HepG2 (cell line): ENCODE data around the gene MED4. TPM values are rescaled to one million over a fixed set of nuclear protein-coding genes. Genes with fewer than 3 reads are reported as not detected.

Experiments used
- BRF2 ChIP-seq: sonication (generic); formaldehyde crosslinking; IDR thresholded peaks from 2 replicates; pipeline ENCODE4 v1.8.1; 2022; ENCODE audit warnings: mild to moderate bottlenecking, missing genetic modification reagents
- ESRRA ChIP-seq: sonication (generic); formaldehyde crosslinking; IDR thresholded peaks from 2 replicates; pipeline ENCODE4 v1.5.1; 2020; ENCODE audit warnings: mild to moderate bottlenecking, low read depth, missing genetic modification reagents
- GTF2F1 ChIP-seq: fragments of 150-350 bp; IDR thresholded peaks from 2 replicates; pipeline ENCODE4 v1.6.1; 2014; ENCODE audit warnings: low read length
- HDAC1 ChIP-seq: sonication (generic); formaldehyde crosslinking; IDR thresholded peaks from 2 replicates; pipeline ENCODE4 v1.5.1; 2020; ENCODE audit warnings: mild to moderate bottlenecking, missing genetic modification reagents
- HDAC2 ChIP-seq: sonication (generic); formaldehyde crosslinking; IDR thresholded peaks from 2 replicates; pipeline ENCODE4 v1.4.0; 2020; ENCODE audit warnings: missing genetic modification reagents
- ISL2 ChIP-seq: sonication (generic); formaldehyde crosslinking; IDR thresholded peaks from 2 replicates; pipeline ENCODE4 v1.5.0; 2020; ENCODE audit warnings: missing genetic modification reagents
- KLF6 ChIP-seq: IDR thresholded peaks from 2 replicates; pipeline ENCODE4 v1.8.0; 2016; ENCODE audit warnings: missing biosample characterization, missing genetic modification reagents
- MIXL1 ChIP-seq: IDR thresholded peaks from 2 replicates; pipeline ENCODE4 v1.6.1; 2016
- NBN ChIP-seq: fragments of 450-650 bp; conservative IDR thresholded peaks from 2 replicates; pipeline ENCODE4 v1.6.1; 2017
- NR2F1 ChIP-seq, 2 experiments: fragments of 450-650 bp in 1 of 2; formaldehyde crosslinking in 1 of 2; IDR thresholded peaks; 2 replicates each; pipeline versions ENCODE4 v1.5.0 to v1.6.1; 2016 to 2020; ENCODE audit warnings: mild to moderate bottlenecking in 1 of 2, missing compliant biosample characterization in 1 of 2, missing genetic modification reagents in 1 of 2, moderate library complexity in 1 of 2
- PHF8 ChIP-seq: sonication (generic); formaldehyde crosslinking; IDR thresholded peaks from 2 replicates; pipeline ENCODE4 v1.5.0; 2020; ENCODE audit warnings: missing genetic modification reagents
- PITX1 ChIP-seq: sonication (generic); formaldehyde crosslinking; IDR thresholded peaks from 2 replicates; pipeline ENCODE4 v1.5.1; 2020; ENCODE audit warnings: mild to moderate bottlenecking, missing genetic modification reagents
- POLR2A ChIP-seq, 2 experiments: IDR thresholded peaks; 2 replicates each; pipeline ENCODE4 v1.6.1; 2011; ENCODE audit warnings: low read depth in 2 of 2, low read length in 2 of 2, mild to moderate bottlenecking in 1 of 2, moderate library complexity in 1 of 2; ENCODE audit not compliant: insufficient read depth in 1 of 2
- RXRB ChIP-seq: IDR thresholded peaks from 2 replicates; pipeline ENCODE4 v1.6.1; 2016; ENCODE audit warnings: borderline replicate concordance, missing genetic modification reagents, missing compliant biosample characterization
- SAP130 ChIP-seq: IDR thresholded peaks from 2 replicates; pipeline ENCODE4 v1.6.1; 2016; ENCODE audit warnings: low read depth
- SMC3 ChIP-seq: IDR thresholded peaks from 2 replicates; pipeline ENCODE4 v1.6.1; 2011; ENCODE audit warnings: low read length, improper control_type of control experiment
- SOX6 ChIP-seq, 2 experiments: fragments of 450-650 bp in 1 of 2; sonication (generic) in 1 of 2; formaldehyde crosslinking in 1 of 2; IDR thresholded peaks; 2 replicates each; pipeline versions ENCODE4 v1.4.0 to v1.6.1; 2017 to 2020; ENCODE audit warnings: antibody characterized with exemption in 1 of 2, mild to moderate bottlenecking in 1 of 2, missing genetic modification reagents in 1 of 2
- TCF12 ChIP-seq, 2 experiments: fragments of 450-650 bp in 1 of 2; sonication (generic) in 1 of 2; formaldehyde crosslinking in 1 of 2; IDR thresholded peaks; 2 replicates each; pipeline versions ENCODE4 v1.6.1 to v1.8.0; 2017 to 2022; ENCODE audit warnings: antibody characterized with exemption in 1 of 2, mild to moderate bottlenecking in 1 of 2, missing genetic modification reagents in 1 of 2, moderate library complexity in 1 of 2
- TRAFD1 ChIP-seq: sonication (generic); formaldehyde crosslinking; IDR thresholded peaks from 2 replicates; pipeline ENCODE4 v1.5.1; 2020; ENCODE audit warnings: missing genetic modification reagents, mild to moderate bottlenecking, borderline replicate concordance
- ZBTB10 ChIP-seq: sonication (generic); formaldehyde crosslinking; IDR thresholded peaks from 2 replicates; pipeline ENCODE4 v1.4.0; 2020; ENCODE audit warnings: missing genetic modification reagents, borderline replicate concordance
- ZEB1 ChIP-seq: IDR thresholded peaks from 2 replicates; pipeline ENCODE4 v1.6.1; 2012; ENCODE audit warnings: mild to moderate bottlenecking, low read depth, inconsistent platforms; ENCODE audit not compliant: insufficient replicate concordance
- ZNF224 ChIP-seq: sonication (generic); formaldehyde crosslinking; IDR thresholded peaks from 2 replicates; pipeline ENCODE4 v1.5.0; 2020; ENCODE audit warnings: mild to moderate bottlenecking, missing genetic modification reagents
- ZNF788 ChIP-seq: sonication (generic); formaldehyde crosslinking; IDR thresholded peaks from 2 replicates; pipeline ENCODE4 v1.5.0; 2020; ENCODE audit warnings: mild to moderate bottlenecking, missing genetic modification reagents, borderline replicate concordance
- ZNF790 ChIP-seq: sonication (generic); formaldehyde crosslinking; IDR thresholded peaks from 2 replicates; pipeline ENCODE4 v1.8.0; 2022; ENCODE audit warnings: missing genetic modification reagents, mild to moderate bottlenecking, borderline replicate concordance
- polyA plus RNA-seq, 8 experiments: library from polyadenylated mRNA; depleted of rRNA in 3 of 8; stranded (reverse) in 7 of 8; unstranded in 1 of 8; fragments of >200 nt; fragmentation: Illumina TruSeq in 4 of 8; extraction: Trizol in 4 of 8; gene quantifications; 2 replicates each; pipeline versions ENCODE4 v1.2.1 to v1.2.3, GENCODE V29; 2011 to 2016; ENCODE audit warnings: low read depth in 4 of 8, missing spikeins in 1 of 8, mixed read lengths in 1 of 8; ENCODE audit not compliant: insufficient read depth in 1 of 8
- total RNA-seq, 5 experiments: library from RNA; depleted of rRNA; stranded (reverse); fragments of >200 nt; fragmentation: Illumina TruSeq; extraction: Trizol; gene quantifications; 2 replicates each; pipeline ENCODE4 v1.2.3, GENCODE V29; 2016; ENCODE audit warnings: low read depth in 1 of 5
- TF ChIP-seq, protein P1 (sequence below), 2 experiments: fragments of 450-650 bp in 1 of 2; sonication (generic) in 1 of 2; formaldehyde crosslinking; IDR thresholded peaks; 2 replicates each; pipeline versions ENCODE4 v1.5.0 to v1.8.0; 2020 to 2022; ENCODE audit warnings: mild to moderate bottlenecking in 1 of 2, missing genetic modification reagents in 1 of 2
- TF ChIP-seq, protein P2 (sequence below): IDR thresholded peaks from 2 replicates; pipeline ENCODE4 v1.6.1; 2012; ENCODE audit warnings: inconsistent platforms

MED4 gene
- total and polyA plus RNA-seq, 2 of the 13 experiments (the other 11 are each of a cell fraction or from before 2014, with no cell fraction given) = 49.4 to 57.8 TPM

- TF ChIP-seq KLF6 (CRISPR knock-in tag) = no peak
- no peak for TF ChIP-seq GTF2F1
- TF ChIP-seq RXRB (CRISPR knock-in tag) = peak; percentile 15; the same call in 1 of the 2 replicates
- peak; percentile 66; the same call in 1 of the 2 replicates for TF ChIP-seq PITX1
- TF ChIP-seq, protein P1, sequence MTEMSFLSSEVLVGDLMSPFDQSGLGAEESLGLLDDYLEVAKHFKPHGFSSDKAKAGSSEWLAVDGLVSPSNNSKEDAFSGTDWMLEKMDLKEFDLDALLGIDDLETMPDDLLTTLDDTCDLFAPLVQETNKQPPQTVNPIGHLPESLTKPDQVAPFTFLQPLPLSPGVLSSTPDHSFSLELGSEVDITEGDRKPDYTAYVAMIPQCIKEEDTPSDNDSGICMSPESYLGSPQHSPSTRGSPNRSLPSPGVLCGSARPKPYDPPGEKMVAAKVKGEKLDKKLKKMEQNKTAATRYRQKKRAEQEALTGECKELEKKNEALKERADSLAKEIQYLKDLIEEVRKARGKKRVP (CRISPR knock-in tag; IDR thresholded peaks at IDR 0.05) = no peak
- TF ChIP-seq HDAC2 (CRISPR knock-in tag) = peak; percentile 67
- 0 out of 2 replicates have a peak, but pooled peaks have one; percentile 49 for TF ChIP-seq HDAC1 (CRISPR knock-in tag)
- TF ChIP-seq ISL2 (CRISPR knock-in tag) = peak; percentile 42
- no peak for TF ChIP-seq ESRRA (CRISPR knock-in tag)
- TF ChIP-seq POLR2A (IDR thresholded peaks at IDR 0.05; ENCODE audit: insufficient read depth in 1 of 2, low read depth in 2 of 2, low read length in 2 of 2) = no peak
- TF ChIP-seq ZBTB10 (CRISPR knock-in tag) = no peak
- TF ChIP-seq, protein P2, sequence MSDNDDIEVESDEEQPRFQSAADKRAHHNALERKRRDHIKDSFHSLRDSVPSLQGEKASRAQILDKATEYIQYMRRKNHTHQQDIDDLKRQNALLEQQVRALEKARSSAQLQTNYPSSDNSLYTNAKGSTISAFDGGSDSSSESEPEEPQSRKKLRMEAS = 0 out of 2 replicates have a peak, but pooled peaks have one; percentile 16
- TF ChIP-seq TCF12 (IDR thresholded peaks at IDR 0.05) = no peak
- TF ChIP-seq TCF12 (CRISPR knock-in tag; IDR thresholded peaks at IDR 0.05) = no peak
- TF ChIP-seq SOX6 (IDR thresholded peaks at IDR 0.05) = no peak
- TF ChIP-seq SOX6 (CRISPR knock-in tag; IDR thresholded peaks at IDR 0.05) = peak; percentile 84
- TF ChIP-seq TRAFD1 (CRISPR knock-in tag) = no peak
- TF ChIP-seq ZEB1 = no peak
- 0 out of 2 replicates have a peak, but pooled peaks have one; percentile 15 for TF ChIP-seq SAP130 (CRISPR knock-in tag)
- no peak for TF ChIP-seq PHF8
- TF ChIP-seq SMC3 = no peak
- TF ChIP-seq NBN = no peak
- 0 out of 2 replicates have a peak, but pooled peaks have one; percentile 11 for TF ChIP-seq MIXL1 (CRISPR knock-in tag)
- no peak for TF ChIP-seq ZNF790 (CRISPR knock-in tag)
- no peak for TF ChIP-seq ZNF224 (CRISPR knock-in tag)
- TF ChIP-seq NR2F1 (CRISPR knock-in tag; IDR thresholded peaks at IDR 0.05) = no peak
- TF ChIP-seq BRF2 (CRISPR knock-in tag) = no peak
- TF ChIP-seq ZNF788 (CRISPR knock-in tag) = no peak
Measured at GRCh38 chr13:48096670-48097069, 1.8 kb upstream of the MED4 start (continued).
